ELF-1 (cell line): ENCODE data around the gene GUSB.
"Not testable (repeated sequence)": the region's sequence is repeated elsewhere in the genome, so short reads cannot be mapped to it uniquely, and the experiment has no call there.

Experiments
- DNase-seq: peaks from one replicate; pipeline ENCODE4 v3.0.0-alpha.2; 2016; ENCODE audit warnings: low read depth, low spot score

GUSB gene

DNA sequence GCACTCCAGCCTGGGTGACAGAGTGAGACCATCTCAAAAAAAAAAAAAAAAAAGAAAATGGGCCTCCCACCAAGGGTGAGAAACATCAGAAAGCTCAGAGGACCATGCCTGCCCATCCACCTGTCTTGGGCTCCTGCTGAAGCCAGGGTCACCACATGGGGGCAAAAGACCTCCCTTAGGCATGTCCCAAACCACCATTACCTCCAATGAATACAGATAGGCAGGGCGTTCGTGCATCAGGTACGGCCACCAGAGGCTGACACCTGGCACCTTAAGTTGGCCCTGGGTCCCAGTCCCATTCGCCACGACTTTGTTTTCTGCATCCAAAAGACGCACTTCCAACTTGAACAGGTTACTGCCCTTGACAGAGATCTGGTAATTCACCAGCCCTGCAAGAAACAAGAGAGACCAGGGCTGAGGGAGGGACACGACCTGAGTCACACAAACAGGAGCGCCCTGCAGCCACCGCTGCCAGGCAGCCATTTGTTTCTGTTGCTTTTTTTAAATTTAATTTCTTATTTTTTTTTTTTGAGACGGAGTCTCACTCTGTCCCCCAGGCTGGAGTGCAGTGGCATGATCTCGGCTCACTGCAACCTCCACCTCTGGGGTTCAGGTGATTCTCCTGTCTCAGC is 6.1 kb downstream of the GUSB start:
- DNase-seq, result peak; percentile 10

DNA sequence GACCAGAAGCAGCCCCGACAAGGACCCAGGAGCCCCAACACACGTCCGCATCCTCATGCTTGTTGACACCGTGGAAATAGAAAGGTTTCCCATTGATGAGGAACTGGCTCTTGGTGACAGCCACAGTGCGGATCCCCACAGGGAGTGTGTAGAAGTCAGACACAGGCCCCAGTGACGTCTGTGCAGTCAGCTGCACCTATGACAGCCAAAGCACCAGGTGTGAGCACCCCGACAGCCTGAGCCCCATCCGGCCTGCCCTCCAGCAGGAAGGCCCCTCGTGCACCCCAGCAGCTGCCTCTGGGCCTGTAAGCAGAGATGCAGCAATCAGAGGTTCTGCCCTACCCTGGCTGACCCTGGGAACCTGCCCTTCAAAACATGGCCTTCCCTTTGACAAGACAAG is 7.1 kb downstream of the GUSB start:
- DNase-seq, result no peak

DNA sequence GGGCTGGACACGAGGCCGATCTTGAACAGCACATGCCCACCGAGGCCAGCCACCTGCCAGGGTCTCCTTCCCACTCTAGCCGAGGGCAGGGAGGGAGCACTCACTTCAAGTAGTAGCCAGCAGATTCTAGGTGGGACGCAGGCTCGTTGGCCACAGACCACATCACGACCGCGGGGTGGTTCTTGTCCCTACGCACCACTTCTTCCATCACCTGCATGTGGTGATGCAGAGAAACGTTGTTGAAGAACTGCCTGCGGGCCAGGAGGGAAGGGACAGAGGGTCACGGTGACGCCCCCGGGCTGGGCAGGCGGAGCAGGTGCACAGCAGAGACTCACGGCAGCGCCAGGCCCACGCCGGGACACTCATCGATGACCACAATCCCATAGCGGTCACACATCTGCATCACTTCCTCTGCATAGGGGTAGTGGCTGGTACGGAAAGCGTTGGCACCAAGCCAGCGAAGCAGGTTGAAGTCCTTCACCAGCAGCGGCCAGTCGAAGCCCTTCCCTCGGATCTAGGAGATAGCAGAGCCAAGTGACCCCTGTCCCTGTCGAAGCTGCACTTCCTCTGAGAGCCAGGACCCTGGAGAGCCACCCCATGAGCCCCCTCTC is 7.7 kb downstream of the GUSB start:
- DNase-seq, result no peak

DNA sequence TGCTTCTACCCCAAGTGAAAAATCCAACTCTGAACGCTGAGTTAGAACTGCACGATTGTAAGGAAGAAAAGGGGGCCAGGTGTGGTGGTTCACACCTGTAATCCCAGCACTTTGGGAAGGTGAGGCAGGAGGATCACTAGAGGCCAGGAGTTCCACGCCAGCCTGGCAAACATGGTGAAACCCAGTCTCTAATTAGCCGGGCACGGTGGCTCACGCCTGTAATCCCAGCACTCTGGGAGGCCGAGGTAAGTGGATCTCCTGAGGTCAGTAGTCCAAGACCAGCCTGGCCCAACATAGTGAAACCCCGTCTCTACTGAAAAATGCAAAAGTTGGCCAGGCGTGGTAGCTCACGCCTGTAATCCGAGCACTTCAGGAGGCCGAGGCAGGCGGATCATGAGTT is 9.0 kb downstream of the GUSB start:
- DNase-seq, result no peak

DNA sequence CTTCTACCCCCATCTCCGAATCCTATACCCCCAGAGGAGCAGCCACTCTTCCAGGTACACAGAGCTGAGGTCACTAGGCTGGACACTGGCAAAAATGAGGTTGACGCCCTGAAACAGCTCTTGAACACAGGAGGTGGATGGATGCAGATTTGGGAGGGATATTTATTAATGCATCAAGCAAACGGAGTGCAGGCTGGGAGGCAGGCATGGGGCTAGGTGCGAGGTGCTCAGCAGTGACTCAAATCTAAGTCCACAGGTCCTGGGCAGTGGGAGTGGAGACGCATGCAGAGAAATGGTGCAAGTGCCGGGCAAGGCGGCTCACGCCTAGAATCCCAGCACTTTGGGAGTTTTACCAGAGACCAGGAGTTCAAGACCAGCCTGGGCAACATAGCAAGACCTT is 11.0 kb downstream of the GUSB start:
- DNase-seq, result no peak

DNA sequence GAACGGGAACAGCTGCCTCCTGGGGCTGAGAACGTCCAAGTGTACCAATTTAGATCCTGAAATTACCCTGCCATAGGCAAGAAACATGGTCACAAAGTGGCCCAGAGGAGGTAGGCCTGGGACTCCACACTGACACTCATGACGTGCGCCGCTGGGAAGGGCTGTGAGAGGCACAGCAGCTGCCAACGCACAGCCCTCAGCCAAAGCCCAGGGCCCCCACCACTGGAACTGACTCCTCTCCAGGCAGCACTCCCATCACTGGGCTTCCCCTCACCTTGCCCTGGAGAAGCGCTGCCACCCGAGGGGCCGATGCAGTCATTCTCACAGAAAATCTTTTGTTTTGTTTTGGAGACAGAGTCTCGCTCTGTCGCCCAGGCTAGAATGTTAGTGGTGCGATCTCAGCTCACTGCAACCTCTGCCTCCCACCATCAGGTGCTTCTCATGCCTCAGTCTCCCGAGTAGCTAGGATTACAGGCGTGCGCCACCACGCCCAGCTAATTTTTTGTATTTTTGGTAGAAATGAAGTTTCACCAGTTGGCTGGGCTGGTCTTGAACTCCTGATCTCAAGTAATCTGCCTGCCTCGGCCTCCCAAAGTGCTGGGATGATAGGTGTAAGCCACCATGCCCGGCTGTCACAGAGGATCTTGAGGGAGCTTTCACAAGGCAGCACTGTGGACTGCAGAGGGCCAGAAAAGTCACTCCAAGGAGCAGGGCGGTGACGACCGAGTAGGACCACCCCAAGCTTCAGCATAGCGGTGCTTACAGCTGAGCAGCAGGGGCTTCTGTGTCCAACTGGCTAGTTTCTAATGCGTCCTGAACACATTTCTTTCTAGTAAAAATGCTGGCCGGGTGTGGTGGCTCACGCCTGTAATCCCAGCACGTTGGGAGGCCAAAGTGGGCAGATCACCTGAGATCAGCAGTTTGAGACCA is 13.5 kb downstream of the GUSB start:
- DNase-seq, result no peak

DNA sequence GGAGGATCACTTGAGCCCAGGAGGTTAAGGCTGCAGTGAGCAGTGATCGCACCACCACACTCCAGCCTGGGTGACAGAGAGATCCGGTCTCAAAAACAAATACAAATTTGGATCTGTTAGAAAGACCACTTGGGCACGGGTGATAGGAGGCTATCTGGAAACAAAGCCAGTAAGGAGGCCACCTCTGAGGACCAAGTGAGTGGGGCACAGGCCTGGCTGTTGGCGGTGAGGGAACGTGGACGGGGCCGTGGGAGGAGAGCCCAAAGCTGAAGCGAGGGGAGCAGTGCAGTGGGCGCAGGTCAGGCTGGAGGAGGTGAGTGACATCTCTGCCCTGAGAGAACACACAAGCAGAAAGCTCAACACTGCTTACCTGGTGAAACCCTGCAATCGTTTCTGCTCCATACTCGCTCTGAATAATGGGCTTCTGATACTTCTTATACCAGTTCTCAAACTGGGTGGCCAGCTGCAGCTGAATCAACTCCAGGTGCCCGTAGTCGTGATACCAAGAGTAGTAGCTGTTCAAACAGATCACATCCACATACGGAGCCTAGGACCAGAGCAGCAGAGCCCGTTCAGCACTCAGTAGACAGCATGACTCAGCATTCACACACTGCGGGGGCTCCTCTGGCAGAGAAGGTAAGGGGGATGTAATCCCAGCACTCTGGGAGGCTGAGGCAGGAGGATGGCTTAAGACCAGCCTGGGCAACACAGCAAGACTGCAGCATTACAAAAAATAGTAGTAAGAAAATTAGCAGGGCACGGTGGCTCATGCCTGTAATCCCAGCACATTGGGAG is 14.5 kb downstream of the GUSB start:
- DNase-seq, result no peak

DNA sequence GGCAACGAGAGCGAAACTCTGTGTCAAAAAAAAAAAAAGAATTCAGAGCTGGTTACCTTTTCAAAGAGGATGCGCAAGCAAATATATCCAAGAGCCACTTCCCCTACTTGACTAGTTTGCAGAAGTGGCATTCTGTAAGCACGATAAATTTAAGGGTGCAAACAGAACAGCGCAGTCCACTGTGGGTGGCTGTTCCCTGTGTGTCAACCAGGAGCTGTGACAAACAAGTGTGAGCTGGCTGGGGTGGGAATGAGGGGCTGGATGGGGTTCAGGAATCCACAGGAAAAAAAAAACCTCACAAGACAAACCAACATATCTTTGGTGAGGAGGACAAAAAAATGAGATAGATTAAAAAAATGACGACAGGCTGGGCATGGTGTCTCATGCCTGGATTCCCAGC is 15.9 kb downstream of the GUSB start:
- DNase-seq, result no peak

DNA sequence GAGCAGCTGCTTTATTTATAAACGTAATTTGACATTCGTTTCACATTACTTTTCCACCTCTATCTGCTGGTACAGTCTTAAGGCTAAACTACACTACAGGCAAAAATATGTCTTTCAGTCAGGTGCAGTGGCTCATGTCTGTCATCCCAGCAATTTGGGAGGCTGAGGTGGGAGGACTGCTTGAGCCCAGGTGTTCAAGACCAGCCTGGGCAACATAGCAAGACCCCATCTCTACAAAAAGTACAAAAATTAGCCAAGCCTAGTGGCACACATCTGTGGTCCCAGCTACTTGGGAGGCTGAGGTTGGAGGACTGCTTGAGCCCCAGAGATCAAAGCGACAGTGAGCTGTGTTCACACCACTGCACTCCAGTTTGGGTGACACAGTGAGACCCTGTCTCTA is 17.3 kb downstream of the GUSB start:
- not testable (repeated sequence) for DNase-seq

DNA sequence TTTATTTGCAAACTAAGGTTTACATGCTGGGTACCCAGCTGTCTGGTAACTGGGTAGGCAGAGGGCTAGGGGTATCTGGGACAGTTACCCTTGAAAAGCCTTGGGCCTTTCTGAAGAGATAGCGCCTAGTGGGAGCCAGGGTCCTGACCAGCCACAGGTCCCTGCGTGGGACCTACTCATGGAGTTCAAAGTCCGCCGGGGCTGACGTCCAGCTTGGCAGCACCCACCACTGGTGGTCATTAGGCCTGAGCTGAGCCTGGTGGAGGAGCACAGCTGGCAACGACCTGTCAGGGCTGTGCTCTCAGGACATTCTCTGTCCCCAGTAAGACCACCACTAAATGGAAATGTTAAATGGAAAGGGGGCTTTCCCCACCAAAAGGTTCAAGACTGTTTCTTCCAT is 20.0 kb downstream of the GUSB start:
- DNase-seq, result no peak

DNA sequence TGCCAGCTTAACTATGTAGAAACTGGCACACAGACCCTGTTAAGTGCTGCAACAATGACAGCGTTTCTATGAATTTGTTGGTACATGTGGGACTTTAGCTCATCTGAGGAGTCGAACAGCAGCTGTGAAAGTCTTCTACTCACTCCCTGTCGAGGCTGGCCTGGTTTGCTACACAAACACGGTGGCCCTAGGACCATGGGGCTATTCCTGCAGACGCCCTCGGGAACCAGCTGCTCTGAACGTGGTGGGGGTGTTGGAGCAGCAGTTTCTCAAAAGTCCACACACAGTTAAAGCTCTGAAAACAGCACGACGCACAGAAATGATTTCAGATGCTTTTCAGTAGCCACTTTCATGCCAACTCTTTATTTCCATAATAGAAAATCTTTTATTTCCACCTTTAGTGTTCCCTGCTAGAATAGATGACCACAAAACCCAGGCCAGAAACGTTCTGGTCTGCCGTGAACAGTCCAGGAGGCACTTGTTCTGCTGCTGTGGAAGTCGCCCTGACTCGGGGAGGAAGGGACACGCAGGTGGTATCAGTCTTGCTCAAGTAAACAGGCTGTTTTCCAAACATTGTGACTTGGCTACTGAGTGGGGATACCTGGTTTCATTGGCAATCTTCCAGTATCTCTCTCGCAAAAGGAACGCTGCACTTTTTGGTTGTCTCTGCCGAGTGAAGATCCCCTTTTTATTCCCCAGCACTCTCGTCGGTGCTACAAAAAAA is 21.5 kb downstream of the GUSB start:
- DNase-seq, result no peak

DNA sequence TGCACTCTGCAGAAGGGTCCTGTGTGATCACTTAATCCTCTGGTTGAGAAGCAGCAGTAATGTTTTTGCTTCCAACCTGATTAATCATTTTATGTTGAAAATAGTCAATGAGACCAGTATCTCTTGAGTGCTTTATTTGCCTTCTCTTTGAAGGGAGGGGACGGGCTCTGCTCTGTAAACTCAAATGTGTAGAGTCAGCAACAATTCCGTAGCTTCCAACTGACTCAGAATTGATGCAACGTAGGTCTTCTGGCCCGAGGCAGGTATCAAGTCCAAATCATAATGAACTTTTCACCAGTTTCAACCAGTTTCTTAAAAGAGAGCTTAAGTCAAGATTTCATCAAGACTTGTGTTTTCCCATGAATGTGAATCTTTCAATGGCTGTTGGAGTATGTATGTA is 26.3 kb downstream of the GUSB start:
- no peak for DNase-seq

DNA sequence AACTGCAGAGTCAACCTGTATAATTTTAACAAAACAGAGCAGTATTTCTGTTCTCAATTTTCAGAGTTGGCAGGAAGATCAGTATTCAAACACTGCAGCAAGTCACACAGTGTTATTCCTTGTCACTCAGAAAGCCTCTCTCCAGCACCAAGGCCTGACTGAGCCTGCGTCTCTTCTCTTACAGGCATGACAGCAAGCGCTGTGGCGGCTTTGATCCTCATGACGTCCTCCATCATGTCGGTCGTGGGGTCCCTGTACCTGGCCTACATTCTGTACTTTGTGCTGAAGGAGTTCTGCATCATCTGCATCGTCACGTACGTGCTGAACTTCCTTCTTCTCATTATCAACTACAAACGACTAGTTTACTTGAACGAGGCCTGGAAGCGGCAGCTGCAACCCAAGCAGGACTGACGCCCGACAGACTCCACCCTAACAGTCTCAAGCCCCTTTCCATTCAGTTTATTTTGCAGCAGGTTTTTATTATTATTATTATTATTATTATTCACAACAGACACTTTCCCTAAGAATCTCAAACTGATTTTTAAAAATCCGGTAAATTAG is 28.0 kb downstream of the GUSB start:
- no peak for DNase-seq

DNA sequence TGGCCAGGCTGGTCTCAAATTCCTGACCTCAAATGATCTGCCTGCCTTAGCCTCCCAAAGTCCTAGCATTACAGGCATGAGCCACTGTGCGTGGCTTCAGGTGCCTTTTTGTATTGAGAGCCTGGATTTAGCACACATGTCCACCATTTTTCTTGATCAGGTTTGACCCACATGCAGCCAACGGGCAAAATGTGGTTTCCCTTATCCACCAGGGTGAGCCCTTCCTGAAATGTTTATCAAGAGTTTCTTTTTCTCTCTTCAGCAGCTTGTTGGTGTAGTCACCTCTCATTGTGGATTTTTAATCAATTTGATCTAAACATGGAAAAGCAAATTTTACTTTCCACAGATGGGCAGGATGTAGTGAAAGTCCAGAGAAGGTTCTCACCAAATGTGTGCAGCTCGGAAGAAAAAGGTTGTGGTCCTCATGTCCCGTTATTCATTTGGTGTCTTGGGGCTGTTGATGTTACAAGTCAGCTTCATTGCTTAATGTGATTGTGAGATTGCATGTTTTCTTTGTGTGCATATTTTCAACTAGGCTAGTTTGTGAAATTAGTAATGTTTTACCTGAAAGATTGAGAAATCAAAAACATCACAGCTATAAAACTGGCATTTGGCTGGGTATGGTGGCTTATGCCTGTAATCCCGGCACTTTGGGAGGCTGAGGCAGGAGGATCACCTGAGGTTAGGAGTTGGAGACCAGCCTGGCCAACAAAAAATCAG is 28.9 kb downstream of the GUSB start:
- no peak for DNase-seq

DNA sequence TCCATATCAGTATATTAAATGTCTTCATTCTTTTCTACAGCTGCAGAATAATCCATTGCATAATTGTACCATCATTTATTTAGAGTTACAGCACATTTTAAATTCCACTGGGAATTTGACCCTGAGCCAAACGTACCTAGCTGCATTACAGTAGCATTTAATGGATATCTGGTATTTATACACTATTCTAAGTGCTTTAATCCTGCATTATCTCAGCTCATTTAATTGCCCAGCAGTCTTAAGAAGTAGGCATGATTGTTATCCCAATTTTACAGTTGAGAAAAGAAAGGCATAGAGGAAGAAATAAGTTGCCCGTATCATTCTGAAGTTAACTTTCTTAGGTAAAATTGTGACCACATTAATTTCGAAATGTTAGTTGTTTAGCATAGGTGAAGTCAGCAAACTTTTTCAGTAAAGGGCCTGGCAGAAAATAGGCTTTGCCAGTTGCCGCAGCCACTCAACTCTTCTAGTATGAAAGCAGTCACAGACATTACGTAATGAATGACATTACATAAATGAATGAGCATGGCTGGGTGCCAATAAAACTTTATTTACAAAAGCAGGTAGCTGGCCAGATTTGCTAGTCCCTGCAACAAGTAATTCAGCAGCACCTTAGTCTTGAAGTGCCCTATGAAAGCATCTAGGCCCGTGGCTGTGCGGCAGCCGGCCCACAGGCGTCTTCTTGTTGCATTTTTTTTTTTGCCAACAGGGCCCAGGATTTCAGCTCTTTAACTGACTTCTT is 30.0 kb downstream of the GUSB start:
- no peak for DNase-seq

DNA sequence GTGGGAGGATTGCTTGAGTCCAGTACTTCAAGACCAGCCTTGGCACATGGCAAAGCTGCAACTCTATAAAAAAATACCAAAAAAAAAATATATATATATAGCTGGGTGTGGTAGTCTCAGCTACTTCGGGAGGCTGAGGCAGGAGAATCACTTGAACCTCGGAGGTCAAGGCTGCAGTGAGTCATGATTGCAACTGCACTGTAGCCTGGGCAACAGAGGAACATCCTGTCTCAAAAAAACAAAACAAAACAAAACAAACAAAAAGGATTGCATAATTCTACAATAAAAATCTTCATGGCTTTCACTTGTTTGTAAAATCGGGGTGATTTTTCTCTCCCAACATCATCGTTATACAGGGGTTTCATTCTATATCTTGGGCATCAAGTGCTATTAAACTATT is 35.1 kb downstream of the GUSB start:
- DNase-seq, result no peak

DNA sequence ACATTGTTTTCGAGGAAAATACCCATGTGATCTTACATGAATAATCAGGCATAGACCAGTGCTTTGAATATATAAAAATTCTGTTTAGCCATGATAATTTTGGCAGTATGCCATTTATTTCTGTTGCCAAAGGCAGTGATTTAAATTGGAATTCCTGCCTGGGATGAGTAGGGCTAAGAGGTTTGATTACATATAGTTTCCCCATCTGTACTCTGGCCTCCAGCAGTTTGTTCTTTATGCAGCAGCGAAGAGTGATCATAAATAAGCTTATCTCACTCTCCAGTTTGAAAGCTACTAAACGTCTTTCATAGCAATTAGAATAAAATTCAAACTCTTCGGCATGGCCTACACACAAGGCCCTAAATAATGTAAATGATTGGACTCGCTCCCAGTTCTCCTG is 36.2 kb downstream of the GUSB start:
- DNase-seq, result not testable (repeated sequence)

DNA sequence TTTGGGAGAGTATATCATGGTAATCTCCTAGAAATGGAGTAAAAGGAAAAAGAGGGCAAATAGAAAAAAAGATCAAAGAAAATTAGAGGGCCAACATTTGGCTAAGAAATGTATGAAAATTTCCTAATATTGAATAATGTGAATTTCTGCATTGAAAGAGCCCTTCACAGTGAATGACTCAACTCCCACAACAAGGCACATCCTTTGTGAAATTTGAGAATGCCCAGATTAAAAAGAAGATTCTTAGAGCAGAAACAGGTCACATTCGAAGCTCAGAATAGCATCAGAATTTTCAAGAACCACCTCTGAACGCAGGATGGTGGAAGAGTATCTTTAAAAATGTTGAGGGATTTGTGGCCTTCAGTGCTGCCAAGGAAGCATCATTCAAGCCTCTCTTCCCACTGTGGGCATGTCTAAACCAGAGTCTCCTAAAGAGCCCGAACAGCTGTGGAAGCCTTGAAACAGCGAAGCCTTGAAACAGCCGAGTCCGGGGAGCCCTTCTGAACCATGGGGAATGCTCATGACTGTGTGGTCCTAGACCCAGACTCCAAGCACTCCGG is 43.6 kb downstream of the GUSB start:
- no peak for DNase-seq

DNA sequence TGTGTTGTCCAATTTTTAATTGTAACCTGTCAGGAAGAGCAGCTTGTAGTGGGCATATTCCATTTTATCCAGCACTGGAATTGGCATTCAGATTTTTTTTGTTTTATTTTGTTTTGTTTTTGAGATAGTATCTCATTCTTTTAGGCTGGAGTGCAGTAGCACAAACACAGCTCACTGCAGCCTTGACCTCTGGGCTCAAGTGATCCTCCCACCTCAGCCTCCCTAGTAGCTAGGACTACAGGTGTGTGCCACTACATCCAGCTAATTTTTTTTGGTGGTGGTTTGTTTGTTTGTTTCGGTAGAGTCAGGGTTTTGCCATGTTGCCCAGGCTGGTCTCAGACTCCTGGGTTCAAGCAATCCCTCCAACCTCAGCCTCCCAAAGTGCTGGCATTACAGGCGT is 44.7 kb downstream of the GUSB start:
- DNase-seq, result no peak
